H9 (cell line): ENCODE data around the gene NUP58. TPM values are rescaled to one million over a fixed set of nuclear protein-coding genes. Genes with fewer than 3 reads are reported as not detected.

Experiments
- DNase-seq: peaks from one replicate; pipeline ENCODE4 v3.0.0-alpha.2; 2017
- H2AFZ ChIP-seq: one replicate; pipeline ENCODE4 v1.6.1; 2013; ENCODE audit warnings: mild to moderate bottlenecking, low read length, control low read depth, moderate library complexity
- H2AK5ac ChIP-seq: 2 replicates; pipeline ENCODE4 v1.6.1; 2013; ENCODE audit warnings: low read length, control low read depth, mixed read lengths; ENCODE audit not compliant: insufficient read length
- H2BK120ac ChIP-seq: one replicate; pipeline ENCODE4 v1.6.1; 2013; ENCODE audit warnings: low read depth, mild to moderate bottlenecking, low read length, control low read depth, inconsistent platforms; ENCODE audit not compliant: poor library complexity, severe bottlenecking
- H2BK12ac ChIP-seq: 2 replicates; pipeline ENCODE4 v1.6.1; 2013; ENCODE audit warnings: low read length, control low read depth, mixed read lengths, low read depth; ENCODE audit not compliant: insufficient read length
- H2BK15ac ChIP-seq: 2 replicates; pipeline ENCODE4 v1.6.1; 2013; ENCODE audit warnings: low read depth, low read length, control low read depth
- H2BK20ac ChIP-seq: one replicate; pipeline ENCODE4 v1.6.1; 2013; ENCODE audit warnings: low read depth, mild to moderate bottlenecking, low read length, control low read depth, inconsistent platforms; ENCODE audit not compliant: poor library complexity, severe bottlenecking
- H2BK5ac ChIP-seq: 2 replicates; pipeline ENCODE4 v1.6.1; 2013; ENCODE audit warnings: low read length, control low read depth, mixed read lengths; ENCODE audit not compliant: insufficient read length
- H3K14ac ChIP-seq: 2 replicates; pipeline ENCODE4 v1.6.1; 2013; ENCODE audit warnings: low read length, control low read depth; ENCODE audit not compliant: insufficient read depth
- H3K18ac ChIP-seq: 2 replicates; pipeline ENCODE4 v1.6.1; 2013; ENCODE audit warnings: low read depth, mild to moderate bottlenecking, mixed read lengths, low read length, control low read depth; ENCODE audit not compliant: insufficient read length
- H3K23ac ChIP-seq: 2 replicates; pipeline ENCODE4 v1.6.1; 2013; ENCODE audit warnings: low read length, control low read depth, mixed read lengths, low read depth; ENCODE audit not compliant: insufficient read length
- H3K23me2 ChIP-seq: 2 replicates; pipeline ENCODE4 v1.6.1; 2013; ENCODE audit warnings: low read depth, mild to moderate bottlenecking, mixed read lengths, low read length, control low read depth; ENCODE audit not compliant: insufficient read length, poor library complexity, severe bottlenecking
- H3K27ac ChIP-seq: 2 replicates; pipeline ENCODE4 v1.5.1; 2013; ENCODE audit warnings: low read length, control low read depth, mixed read lengths, low read depth; ENCODE audit not compliant: insufficient read length
- H3K27me3 ChIP-seq: 2 replicates; pipeline ENCODE4 v1.6.1; 2013; ENCODE audit warnings: low read length, control low read depth, inconsistent platforms; ENCODE audit not compliant: insufficient read depth
- H3K4ac ChIP-seq: 2 replicates; pipeline ENCODE4 v1.6.1; 2013; ENCODE audit warnings: low read depth, mild to moderate bottlenecking, control low read depth, inconsistent platforms, low read length, moderate library complexity
- H3K4me1 ChIP-seq: 2 replicates; pipeline ENCODE4 v1.6.1; 2013; ENCODE audit warnings: low read length, control low read depth, inconsistent platforms; ENCODE audit not compliant: insufficient read depth
- H3K4me2 ChIP-seq: 2 replicates; pipeline ENCODE4 v1.6.1; 2013; ENCODE audit warnings: low read length, control low read depth, mixed read lengths; ENCODE audit not compliant: insufficient read length, insufficient read depth
- H3K56ac ChIP-seq: 2 replicates; pipeline ENCODE4 v1.6.1; 2013; ENCODE audit warnings: low read depth, mild to moderate bottlenecking, mixed read lengths, low read length, control low read depth; ENCODE audit not compliant: insufficient read length
- H3K79me1 ChIP-seq: 2 replicates; pipeline ENCODE4 v1.6.1; 2013; ENCODE audit warnings: low read depth, mild to moderate bottlenecking, moderate library complexity, low read length, control low read depth, inconsistent platforms; ENCODE audit not compliant: insufficient read depth, poor library complexity, severe bottlenecking
- H3K79me2 ChIP-seq: 2 replicates; pipeline ENCODE4 v1.6.1; 2013; ENCODE audit warnings: low read length, control low read depth, inconsistent platforms; ENCODE audit not compliant: insufficient read depth
- H3K9ac ChIP-seq: 2 replicates; pipeline ENCODE4 v1.6.1; 2013; ENCODE audit warnings: low read length, control low read depth, mixed read lengths; ENCODE audit not compliant: insufficient read length; ENCODE audit errors: extremely low read depth
- H3K9me3 ChIP-seq: one replicate; pipeline ENCODE4 v1.6.1; 2013; ENCODE audit warnings: low read depth, low read length, inconsistent platforms; ENCODE audit not compliant: control insufficient read depth
- H3T11ph ChIP-seq: one replicate; pipeline ENCODE4 v1.6.1; 2013; ENCODE audit warnings: mild to moderate bottlenecking, low read length, control low read depth, inconsistent platforms
- H4K20me1 ChIP-seq: one replicate; pipeline ENCODE4 v1.6.1; 2013; ENCODE audit not compliant: control insufficient read depth, insufficient read length, insufficient read depth
- H4K5ac ChIP-seq: 2 replicates; pipeline ENCODE4 v1.6.1; 2013; ENCODE audit warnings: low read depth, mild to moderate bottlenecking, mixed read lengths, low read length, control low read depth; ENCODE audit not compliant: insufficient read length
- H4K8ac ChIP-seq: replicated peaks from 2 replicates; pipeline ENCODE4 v1.6.1; 2013; ENCODE audit warnings: low read length, control low read depth, mixed read lengths, low read depth; ENCODE audit not compliant: insufficient read length
- H4K91ac ChIP-seq: 2 replicates; pipeline ENCODE4 v1.6.1; 2013; ENCODE audit warnings: low read depth, mild to moderate bottlenecking, moderate library complexity, mixed read lengths, low read length, control low read depth; ENCODE audit not compliant: insufficient read length
- H3K27ac Mint-ChIP-seq, 3 experiments: 2 replicates in 2 of 3; 3 replicates in 1 of 3; pipeline ENCODE4 v1.8.0; 2020 to 2021; ENCODE audit warnings: mixed read lengths in 3 of 3, mild to moderate bottlenecking in 1 of 3, moderate library complexity in 1 of 3
- H3K27me3 Mint-ChIP-seq: 2 replicates; pipeline ENCODE4 v1.8.0; 2021; ENCODE audit warnings: low read depth, mild to moderate bottlenecking, moderate library complexity, mixed read lengths
- H3K36me3 Mint-ChIP-seq, 3 experiments: 2 replicates in 2 of 3; 3 replicates in 1 of 3; pipeline ENCODE4 v1.8.0; 2020 to 2021; ENCODE audit warnings: low read depth in 3 of 3, mixed read lengths in 3 of 3; ENCODE audit not compliant: insufficient read depth in 1 of 3
- H3K4me1 Mint-ChIP-seq, 2 experiments: 2 replicates each; pipeline ENCODE4 v1.8.0; 2020; ENCODE audit warnings: mixed read lengths in 2 of 2
- H3K4me3 Mint-ChIP-seq, 2 experiments: 2 replicates in 1 of 2; 3 replicates in 1 of 2; pipeline ENCODE4 v1.8.0; 2020 to 2021; ENCODE audit warnings: mild to moderate bottlenecking in 2 of 2, mixed read lengths in 2 of 2, moderate library complexity in 1 of 2
- H3K9me3 Mint-ChIP-seq, 2 experiments: 2 replicates in 1 of 2; 3 replicates in 1 of 2; pipeline ENCODE4 v1.8.0; 2020; ENCODE audit warnings: mild to moderate bottlenecking in 2 of 2, mixed read lengths in 2 of 2, moderate library complexity in 1 of 2
- WGBS: extraction: QIAGEN DNeasy Blood & Tissue Kit; methylation state at CpG from one replicate; pipeline ENCODE4 v1.1.7; 2013; ENCODE audit warnings: missing lambda C conversion rate, low lambda C conversion rate, mixed read lengths; ENCODE audit not compliant: insufficient read length; ENCODE audit errors: extremely low coverage; 5-methylcytosine and 5-hydroxymethylcytosine counted together
- total RNA-seq: library from RNA; stranded (reverse); gene quantifications from 2 replicates; pipeline ENCODE4 v1.2.1, GENCODE V29; 2021
- TF ChIP-seq, protein P1 (sequence below): fragments of 200-600 bp; sonication (generic); conservative IDR thresholded peaks from 3 replicates; pipeline ENCODE4 v1.8.0; 2021; ENCODE audit warnings: antibody characterized with exemption, mild to moderate bottlenecking

Gene NUP58
- total RNA-seq, 1 experiment from 2014 or later, result 77.6 TPM

DNA sequence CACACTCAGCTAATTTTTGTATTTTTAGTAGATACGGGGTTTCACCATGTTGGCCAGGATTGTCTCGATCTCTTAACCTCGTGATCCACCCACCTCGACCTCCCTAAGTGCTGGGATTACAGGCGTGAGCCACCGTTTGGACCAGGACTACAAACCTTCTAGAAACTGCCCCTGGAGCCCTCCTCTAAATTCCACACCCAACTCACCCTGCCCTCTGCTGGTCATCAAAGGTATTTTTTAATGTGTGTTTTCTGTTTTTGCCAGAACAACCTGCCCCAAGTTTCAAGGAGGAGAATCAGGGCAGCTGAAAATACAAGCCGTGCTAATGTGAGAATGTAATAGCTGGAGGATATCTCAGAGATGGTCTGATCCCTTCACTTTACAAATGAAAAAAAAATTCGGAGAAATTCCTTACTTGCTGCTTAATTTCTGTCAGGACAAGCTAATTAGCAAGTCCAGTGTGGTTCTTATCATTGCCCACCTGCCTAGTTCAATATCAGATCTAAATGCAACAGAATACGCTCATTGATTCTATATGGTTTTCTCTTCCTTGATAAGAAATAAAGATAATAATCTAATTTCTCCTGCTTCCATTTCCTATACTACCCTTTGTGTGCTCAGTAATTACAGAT, 74.4 kb downstream of the NUP58 start:
- no CpG with 5 or more reads among the region's 9 CpGs for WGBS
- Histone ChIP-seq H2BK12ac (no peak overlapping the region), H3K79me1 (no peaks in the 10 kb centered on the region), H4K20me1 (no peaks in the 10 kb centered on the region), H3K4me1 (no peaks in the 10 kb centered on the region; the same call in 1 of the 2 replicates), H3K27ac (no peak overlapping the region), H4K91ac (no peak overlapping the region), H3K23ac (no peak overlapping the region), H3K27me3 (peaks cover 6% of the 10 kb centered on the region; the same call in 1 of the 2 replicates), H3K4me2 (no peak overlapping the region), H3K14ac (no peak overlapping the region), H3T11ph (no peak overlapping the region), H3K18ac (no peak overlapping the region), H2BK15ac (no peak overlapping the region), H2BK20ac (no peak overlapping the region), H2AFZ (no peak overlapping the region), H2AK5ac (no peak overlapping the region), H3K23me2 (peaks cover 4% of the 10 kb centered on the region), H3K9ac (no peak overlapping the region), H4K8ac (no peak overlapping the region), H3K56ac (no peak overlapping the region), H3K4ac (no peak overlapping the region), H3K9me3 (no peaks in the 10 kb centered on the region), H4K5ac (no peak overlapping the region), H2BK5ac (no peak overlapping the region), H2BK120ac (no peak overlapping the region), H3K79me2 (no peaks in the 10 kb centered on the region)
- no peak overlapping the region for H3K27ac Mint-ChIP-seq
- H3K4me1 Mint-ChIP-seq, result peaks cover 43 to 47% of the 10 kb centered on the region in 2 experiments
- peaks cover 39% of the 10 kb centered on the region for H3K27me3 Mint-ChIP-seq
- peak; percentile 61 for DNase-seq
- TF ChIP-seq, protein P1, sequence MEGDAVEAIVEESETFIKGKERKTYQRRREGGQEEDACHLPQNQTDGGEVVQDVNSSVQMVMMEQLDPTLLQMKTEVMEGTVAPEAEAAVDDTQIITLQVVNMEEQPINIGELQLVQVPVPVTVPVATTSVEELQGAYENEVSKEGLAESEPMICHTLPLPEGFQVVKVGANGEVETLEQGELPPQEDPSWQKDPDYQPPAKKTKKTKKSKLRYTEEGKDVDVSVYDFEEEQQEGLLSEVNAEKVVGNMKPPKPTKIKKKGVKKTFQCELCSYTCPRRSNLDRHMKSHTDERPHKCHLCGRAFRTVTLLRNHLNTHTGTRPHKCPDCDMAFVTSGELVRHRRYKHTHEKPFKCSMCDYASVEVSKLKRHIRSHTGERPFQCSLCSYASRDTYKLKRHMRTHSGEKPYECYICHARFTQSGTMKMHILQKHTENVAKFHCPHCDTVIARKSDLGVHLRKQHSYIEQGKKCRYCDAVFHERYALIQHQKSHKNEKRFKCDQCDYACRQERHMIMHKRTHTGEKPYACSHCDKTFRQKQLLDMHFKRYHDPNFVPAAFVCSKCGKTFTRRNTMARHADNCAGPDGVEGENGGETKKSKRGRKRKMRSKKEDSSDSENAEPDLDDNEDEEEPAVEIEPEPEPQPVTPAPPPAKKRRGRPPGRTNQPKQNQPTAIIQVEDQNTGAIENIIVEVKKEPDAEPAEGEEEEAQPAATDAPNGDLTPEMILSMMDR, result peak; percentile 76
- H3K9me3 Mint-ChIP-seq, result peaks cover 0 to 2% of the 10 kb centered on the region in 2 experiments; a peak in 2 of 5 replicates
- H3K36me3 Mint-ChIP-seq, result no peaks in the 10 kb centered on the region; a peak in 1 of 7 replicates
- no peak overlapping the region for H3K4me3 Mint-ChIP-seq
